Measurements from ENCODE around the gene INSC. TPM values are rescaled to one million over a fixed set of nuclear protein-coding genes. Genes with fewer than 3 reads are reported as not detected.

The INSC gene
- total and polyA plus RNA-seq, 9 of the 15 experiments (the other 6 are each of a cell fraction or from before 2014, with no cell fraction given) = not detected

DNA sequence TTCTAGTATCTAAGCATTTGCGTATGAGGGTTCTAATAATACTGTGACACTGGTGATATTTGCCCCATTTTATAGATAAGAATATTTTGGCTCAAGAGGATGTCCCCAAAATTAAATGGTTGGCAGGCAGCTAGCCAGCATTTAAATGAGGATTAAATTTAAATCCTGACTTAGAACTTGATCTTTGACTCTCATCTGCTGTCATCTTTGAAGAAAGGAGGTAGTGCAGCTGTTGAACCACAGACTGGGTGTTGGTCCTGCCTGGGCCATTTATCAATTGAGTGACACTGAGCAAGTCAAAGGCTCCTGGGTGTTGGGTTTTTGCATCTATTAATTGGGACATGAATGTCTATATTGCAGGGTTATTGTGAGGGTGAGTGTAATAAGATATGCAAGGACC lies 112.3 kb downstream of the INSC start:
- no peak for FAIRE-seq
- BruUV-seq (replicated peaks) = no TSS peak
- no peak overlapping the region for H2AFZ ChIP-seq (ENCODE audit: low read depth, low read length)
- CTCF ChIA-PET (ENCODE audit: low intra/inter-chr PET ratio) = no interaction called here
- no peaks in the 10 kb centered on the region for H4K20me1 ChIP-seq (replicated peaks; ENCODE audit: control insufficient read depth, insufficient read depth, low read length)
- intact Hi-C loops (cut with micrococcal nuclease) = no loop called here
- no peak overlapping the region for H3K9ac ChIP-seq (ENCODE audit: insufficient read depth in 1 of 2, low read depth in 2 of 2, low read length in 2 of 2)
- H3K4me3 ChIP-seq = no peak overlapping the region
- in situ Hi-C loops (cut with MboI) = no loop called here
- ATAC-seq = no peak
- no peak overlapping the region for H3K4me2 ChIP-seq (ENCODE audit: insufficient read depth, low read length)
- no peaks in the 10 kb centered on the region for H3K4me1 ChIP-seq (replicated peaks in 1 of 2; ENCODE audit: control insufficient read depth in 2 of 2, insufficient read depth in 2 of 2, low read length in 2 of 2)
- 0% methylated on average over 1 of the region's 1 CpG for WGBS (ENCODE audit: insufficient coverage, low coverage, missing lambda C conversion rate)
- no peaks in the 10 kb centered on the region for H3K9me1 ChIP-seq (ENCODE audit: control insufficient read depth, insufficient read depth, low read length)
- POLR2A ChIA-PET = interaction anchor here (0.9 kb wide), 1 partner anchor 11 kb away, joined by 4 read pairs; no protein-coding TSS in a partner anchor
- no peaks in the 10 kb centered on the region for H3K36me3 ChIP-seq (ENCODE audit: control insufficient read depth, insufficient read depth, low read length)
- no peak for DNase-seq (ENCODE audit: extremely low read depth in 1 of 4, low spot score in 3 of 4)
- H3K79me2 ChIP-seq (ENCODE audit: control insufficient read depth, insufficient read depth, low read length) = no peaks in the 10 kb centered on the region
- H3K9me3 ChIP-seq (replicated peaks; ENCODE audit: control insufficient read depth, insufficient read depth, low read depth, low read length) = no peaks in the 10 kb centered on the region
- no peaks in the 10 kb centered on the region; a peak in 1 of 5 replicates for H3K27me3 ChIP-seq (ENCODE audit: control insufficient read depth in 2 of 2, insufficient read depth in 2 of 2, low read length in 2 of 2)
- no peak overlapping the region for H3K27ac ChIP-seq (ENCODE audit: extremely low read depth, low read depth, low read length)
- TF ChIP-seq, protein P1, sequence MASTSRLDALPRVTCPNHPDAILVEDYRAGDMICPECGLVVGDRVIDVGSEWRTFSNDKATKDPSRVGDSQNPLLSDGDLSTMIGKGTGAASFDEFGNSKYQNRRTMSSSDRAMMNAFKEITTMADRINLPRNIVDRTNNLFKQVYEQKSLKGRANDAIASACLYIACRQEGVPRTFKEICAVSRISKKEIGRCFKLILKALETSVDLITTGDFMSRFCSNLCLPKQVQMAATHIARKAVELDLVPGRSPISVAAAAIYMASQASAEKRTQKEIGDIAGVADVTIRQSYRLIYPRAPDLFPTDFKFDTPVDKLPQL (IDR thresholded peaks at IDR 0.05; ENCODE audit: extremely low read depth, insufficient read length) = no peak
- TF ChIP-seq ZNF408 (CRISPR knock-in tag; IDR thresholded peaks at IDR 0.05; ENCODE audit: low read depth) (no peak), ZNF764 (CRISPR knock-in tag; IDR thresholded peaks at IDR 0.05; ENCODE audit: low read depth) (no peak), NEUROD1 (IDR thresholded peaks at IDR 0.05; ENCODE audit: borderline replicate concordance, low read depth, low read length, partially characterized antibody) (no peak), ZNF253 (CRISPR knock-in tag; conservative IDR thresholded peaks at IDR 0.05) (no peak), ZNF143 (CRISPR knock-in tag; IDR thresholded peaks at IDR 0.05) (no peak), PKNOX1 (IDR thresholded peaks at IDR 0.05) (no peak), NONO (IDR thresholded peaks at IDR 0.05; ENCODE audit: low read depth in 2 of 2, low read length in 1 of 2) (no peak), CC2D1A (IDR thresholded peaks at IDR 0.05) (no peak), ZC3H8 (IDR thresholded peaks at IDR 0.05) (no peak), ZBTB40 (IDR thresholded peaks at IDR 0.05) (no peak), ZBTB40 (CRISPR knock-in tag; IDR thresholded peaks at IDR 0.05) (no peak), POU5F1 (IDR thresholded peaks at IDR 0.05; ENCODE audit: borderline replicate concordance, low read depth, low read length, partially characterized antibody) (no peak)
